Hematopoietic multipotent progenitor cell treated with erythropoietin and hydrocortisone succinate and interleukin-3 and kit ligand, for 8 days (in vitro differentiated cells): ENCODE measurements around the gene DNAL4.

ENCODE experiments used
- DNase-seq: peaks from one replicate; pipeline ENCODE4 v3.0.0-alpha.2; 2015

Gene DNAL4

GRCh38 chr22:38756711-38757463, 37.1 kb downstream of the DNAL4 start:
- peak; percentile 16 for DNase-seq

- DNase-seq: peak; percentile 88
These were observed 37.9 kb downstream of the DNAL4 start, which contains the start of gene SUN2 for GRCh38 chr22:38755911-38756532. SUN2 (minus strand) TSS chr22:38755998; CDS start chr22:38752628, 3,370 bp downstream.

DNA sequence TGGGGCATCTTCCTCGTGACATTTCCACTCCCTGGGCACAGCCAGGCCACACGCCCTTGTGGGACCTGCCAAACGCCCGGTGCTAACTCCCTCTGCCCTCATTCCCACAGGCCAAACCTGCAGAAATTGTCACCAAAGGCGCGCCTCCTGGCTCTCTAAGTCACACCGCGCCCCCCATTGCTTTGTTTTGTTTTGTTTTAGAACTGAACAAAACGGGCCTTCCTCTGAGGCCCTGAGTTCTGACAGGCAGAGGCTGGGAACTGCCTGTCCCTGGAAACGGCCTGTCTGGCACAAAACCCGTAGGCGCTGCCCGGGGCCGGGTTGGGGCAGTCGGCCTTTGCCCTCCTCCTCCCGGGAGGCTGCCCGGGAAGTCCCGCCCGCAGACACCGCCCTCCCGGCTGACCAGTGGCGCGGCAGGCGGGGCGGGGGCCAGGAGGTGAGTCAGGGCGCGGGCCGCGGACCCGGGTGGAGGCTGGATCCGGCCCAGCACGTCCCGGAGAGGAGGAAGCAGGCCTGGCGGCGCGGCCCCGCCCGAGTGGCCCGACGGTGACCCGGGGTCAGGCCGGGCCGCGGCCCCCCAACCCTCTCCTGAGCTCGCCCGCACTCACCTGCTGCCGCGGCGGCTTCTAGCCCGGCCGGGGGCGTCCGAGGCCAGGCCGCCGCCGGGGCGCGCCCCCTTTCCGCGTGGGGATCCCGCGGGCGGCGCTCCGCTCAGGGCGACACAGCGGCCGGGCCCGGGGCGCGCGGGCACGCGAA, 38.6 kb downstream of the DNAL4 start:
- DNase-seq: peak; percentile 58

DNA sequence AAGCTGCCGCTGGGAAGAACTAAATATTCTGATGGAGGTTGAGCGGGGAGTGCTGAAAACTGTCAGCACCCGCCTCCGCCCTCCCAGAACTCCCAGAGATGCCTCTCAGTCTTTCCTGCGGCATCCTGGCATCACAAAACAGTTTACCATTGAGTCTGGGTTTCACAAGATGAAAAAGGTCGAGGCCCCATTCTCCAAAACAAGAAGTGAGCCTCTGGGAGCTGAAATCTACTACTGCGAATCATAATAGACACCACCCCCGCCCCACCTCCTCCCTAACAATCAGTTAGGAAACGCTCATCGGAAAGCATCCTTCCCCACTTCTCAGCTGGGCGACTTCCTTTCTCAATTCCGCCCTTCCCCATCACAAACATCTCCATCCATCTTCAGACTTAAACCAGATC, 39.2 kb downstream of the DNAL4 start:
- peak; percentile 33 for DNase-seq

DNA sequence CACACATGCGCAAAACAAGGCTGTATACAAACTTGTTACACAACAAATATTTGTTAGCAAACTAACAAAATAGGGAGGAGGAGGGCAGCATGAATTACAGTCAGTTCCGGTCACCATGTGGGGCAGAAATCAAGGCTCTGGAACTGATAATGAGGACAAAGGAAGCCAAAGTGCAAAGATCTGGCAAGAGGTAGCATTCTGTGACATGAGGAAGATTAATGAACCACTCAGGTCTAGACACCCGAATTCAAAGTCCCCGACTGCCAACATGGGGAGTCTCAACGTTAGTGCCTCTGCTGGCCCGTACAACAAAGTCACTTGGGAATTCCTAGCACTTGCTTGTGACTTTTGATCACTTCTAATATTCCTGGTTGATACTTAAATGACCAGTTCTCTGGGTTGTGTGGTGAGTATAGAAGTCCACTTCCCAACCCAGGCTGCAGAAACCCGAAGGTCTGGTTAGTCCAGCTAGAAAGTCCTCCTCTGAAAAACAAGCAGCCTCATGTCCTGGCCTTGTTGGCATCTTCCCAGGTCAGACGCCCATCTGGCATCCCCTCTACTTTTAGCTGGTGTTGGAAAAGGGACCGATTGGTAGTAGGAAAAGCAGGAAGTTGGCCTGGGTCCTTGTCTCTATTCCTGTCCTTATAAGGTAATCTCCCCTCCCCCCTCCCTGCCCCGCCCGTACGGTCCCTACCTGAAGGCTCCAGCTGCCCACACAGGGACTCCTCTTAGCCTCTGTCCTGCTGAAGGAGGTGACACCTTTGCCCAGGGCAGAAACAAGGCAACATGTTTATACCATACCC, 39.8 kb downstream of the DNAL4 start:
- no peak for DNase-seq

DNA sequence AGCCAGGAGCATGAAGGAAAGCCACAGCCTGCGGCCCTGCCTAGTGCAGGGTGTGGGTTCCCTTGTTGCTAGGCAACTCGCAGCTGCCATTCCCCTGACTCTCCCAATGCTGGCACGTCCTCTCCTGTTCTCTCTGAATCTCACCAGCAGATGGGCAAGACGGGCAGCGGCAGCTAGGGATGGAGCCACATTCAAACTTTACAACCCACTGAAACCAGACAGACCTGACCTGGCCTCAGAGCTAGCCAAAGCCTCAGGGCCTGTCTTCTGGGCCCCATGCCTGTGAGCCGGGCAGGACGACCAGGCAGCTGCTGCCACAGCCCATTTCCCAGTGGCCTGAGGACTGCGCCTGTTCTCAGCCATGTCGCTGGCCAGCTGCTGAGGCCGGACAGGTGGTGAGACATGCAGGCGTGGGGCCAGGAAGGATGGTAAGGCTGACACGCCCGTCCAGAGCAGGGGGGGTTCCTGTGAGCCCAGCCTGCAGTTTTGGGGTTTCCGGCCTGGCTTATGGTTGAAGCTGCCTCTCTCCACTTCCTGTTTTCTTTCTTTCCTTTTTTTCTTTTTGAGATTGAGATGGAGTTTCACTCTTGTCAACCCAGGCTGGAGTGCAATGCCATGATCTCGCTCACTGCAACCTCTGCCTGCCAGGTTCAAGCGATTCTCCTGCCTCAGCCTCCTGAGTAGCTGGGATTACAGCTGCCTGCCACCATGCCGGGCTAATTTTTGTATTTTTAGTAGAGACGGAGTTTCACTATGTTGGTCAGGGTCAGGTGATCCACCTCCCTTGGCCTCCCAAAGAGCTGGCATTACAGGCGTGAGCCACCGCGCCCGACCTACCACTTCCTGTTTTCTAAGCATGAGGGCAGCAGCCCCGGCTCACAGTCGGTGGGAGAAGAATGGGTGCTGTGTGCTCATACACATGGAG, 42.3 kb downstream of the DNAL4 start:
- DNase-seq: peak; percentile 43

- DNase-seq: no peak
These were observed 42.9 kb downstream of the DNAL4 start for GRCh38 chr22:38751066-38751421.

DNA sequence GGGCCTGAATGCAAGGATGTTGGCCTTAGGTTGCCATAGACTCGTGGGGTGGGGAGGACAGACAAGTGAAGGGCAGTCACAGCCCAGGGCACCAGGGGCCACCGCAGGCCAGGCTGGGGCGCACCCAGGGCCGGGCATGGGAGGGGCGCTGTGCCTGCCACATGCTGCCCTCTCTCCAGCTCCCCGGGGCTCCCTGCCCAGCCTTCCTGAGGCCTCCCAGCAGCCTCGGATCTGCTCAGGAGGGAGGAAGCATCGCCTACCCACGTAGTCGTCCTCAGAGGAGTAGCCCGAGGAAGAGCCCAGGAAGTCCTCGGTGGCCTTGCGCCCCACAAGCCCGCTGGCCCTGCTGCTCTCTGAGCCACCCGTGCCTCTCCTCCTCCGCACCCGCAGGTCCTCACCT, 43.3 kb downstream of the DNAL4 start:
- DNase-seq: no peak

- no peak for DNase-seq
These were observed 43.8 kb downstream of the DNAL4 start for GRCh38 chr22:38750104-38750503.

GRCh38 chr22:38748487-38749136, 45.3 kb downstream of the DNAL4 start:
- no peak for DNase-seq

- no peak for DNase-seq
These were observed 48.1 kb downstream of the DNAL4 start for GRCh38 chr22:38745676-38746460.

- no peak for DNase-seq
These were observed 49.0 kb downstream of the DNAL4 start for GRCh38 chr22:38744981-38745380.

- no peak for DNase-seq
These were observed 51.6 kb downstream of the DNAL4 start for GRCh38 chr22:38742176-38742942.

DNA sequence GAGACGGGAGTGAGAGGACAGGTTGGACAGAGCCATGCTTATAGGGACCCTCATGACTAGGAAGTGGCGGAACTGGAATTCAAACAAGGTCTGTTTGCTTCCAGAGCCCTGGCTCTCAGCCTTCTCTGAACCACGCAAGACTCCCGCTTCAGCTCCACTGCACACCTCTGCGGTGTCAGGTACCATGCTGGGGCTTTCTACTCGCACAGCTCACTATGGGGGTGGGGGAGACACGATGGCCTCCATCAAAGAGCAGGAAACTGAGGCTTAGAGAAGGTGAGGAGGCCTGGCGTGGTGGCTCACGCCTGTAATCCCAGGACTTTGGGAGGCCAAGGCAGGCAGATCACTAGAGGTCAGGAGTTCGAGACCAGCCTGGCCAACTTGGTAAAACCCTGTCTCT, 52.4 kb downstream of the DNAL4 start:
- DNase-seq: no peak

DNA sequence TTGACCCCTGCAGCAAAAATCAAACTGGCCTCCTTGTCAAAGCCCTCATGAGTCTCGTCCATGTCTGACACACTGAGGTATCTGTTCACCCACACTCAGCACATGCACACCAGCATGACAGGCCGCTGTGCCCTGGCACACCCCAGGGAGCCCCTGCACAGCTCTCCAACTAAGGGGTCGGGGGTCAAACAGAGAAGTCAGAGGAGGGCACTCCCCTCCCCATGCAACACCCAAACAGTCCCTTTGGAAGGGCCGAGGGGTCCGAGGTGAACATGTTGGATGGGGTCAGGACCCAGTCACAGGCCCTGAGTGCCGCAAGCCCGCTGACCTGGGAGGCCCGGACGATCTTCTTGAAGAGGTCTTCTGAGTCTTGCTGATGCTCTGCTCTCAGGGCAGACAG, 52.8 kb downstream of the DNAL4 start:
- no peak for DNase-seq

GRCh38 chr22:38740754-38741153, 53.2 kb downstream of the DNAL4 start:
- DNase-seq: no peak

DNA sequence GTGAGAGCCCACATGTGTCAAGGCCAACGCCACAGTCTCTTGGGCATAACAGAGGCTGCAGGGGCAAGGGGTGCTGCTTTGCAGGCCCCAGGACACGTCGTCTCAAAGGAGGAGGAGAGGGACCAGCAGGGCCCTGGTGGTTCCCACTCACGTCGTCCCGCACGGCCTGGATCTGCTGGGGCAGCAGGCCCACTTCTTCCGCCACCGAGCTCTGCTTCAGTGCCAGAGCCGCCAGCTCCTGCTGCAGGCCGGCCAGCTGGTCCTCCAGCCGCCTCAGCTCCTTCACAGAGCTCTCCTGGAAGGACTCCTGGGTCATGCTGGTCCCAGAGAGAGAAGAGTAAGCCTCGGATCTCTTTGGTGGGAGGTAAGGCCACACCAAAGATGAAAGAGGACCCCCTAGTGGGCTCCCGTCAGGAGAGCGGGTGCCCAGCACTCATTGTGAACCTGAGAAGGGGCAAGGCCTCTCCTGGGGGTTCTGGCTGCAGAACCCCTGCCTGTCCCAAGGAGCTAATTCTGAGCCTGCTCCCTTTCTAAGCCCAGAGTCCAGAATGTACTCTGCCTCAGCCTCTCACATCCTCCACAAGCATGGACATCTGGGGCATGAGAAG, 53.7 kb downstream of the DNAL4 start:
- no peak for DNase-seq

DNA sequence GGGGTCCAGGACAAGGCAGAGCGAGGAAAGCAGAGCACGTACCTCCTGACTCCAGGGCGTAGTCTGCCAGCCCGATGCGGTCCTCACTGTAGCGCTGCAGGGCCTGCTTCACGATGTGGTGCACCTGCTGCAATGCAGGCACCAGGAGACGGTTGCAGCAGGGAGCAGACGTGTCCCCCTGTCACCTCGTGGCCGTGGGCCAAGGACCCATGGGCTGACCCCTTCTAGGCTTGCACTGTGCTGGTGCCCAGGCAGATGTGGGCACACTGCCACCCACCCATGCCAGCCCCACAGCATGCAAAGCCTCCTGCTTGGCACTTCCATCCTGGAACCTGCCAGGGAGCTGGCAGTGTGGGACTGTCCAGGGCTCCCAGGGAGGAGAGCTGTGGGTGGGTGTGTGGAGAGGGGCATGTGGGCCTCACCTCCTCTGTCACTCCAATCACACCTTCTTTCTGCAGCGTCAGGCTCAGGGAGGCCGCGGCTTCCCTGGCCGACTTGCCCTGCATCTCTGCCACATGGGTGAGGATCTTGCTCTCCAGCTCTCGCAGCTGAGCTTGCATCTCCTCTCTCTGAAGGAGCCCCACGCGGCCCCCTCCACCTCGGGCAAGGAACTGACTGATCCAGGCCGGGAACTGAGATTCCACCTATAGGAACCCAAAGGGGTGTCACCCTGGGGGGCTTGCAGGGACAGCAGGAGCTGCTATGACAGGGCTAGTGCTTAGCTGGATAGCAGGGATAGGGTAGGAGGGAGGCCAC, 54.5 kb downstream of the DNAL4 start:
- no peak for DNase-seq
